ENCODE measurements around the gene FAM135A. TPM values are rescaled to one million over a fixed set of nuclear protein-coding genes. Genes with fewer than 3 reads are reported as not detected.

The FAM135A gene
- total and polyA plus RNA-seq, 2 experiments from 2014 or later, result 35.2 to 68.7 TPM

GRCh38 chr6:70375166-70375565 lies 38.1 kb upstream of the FAM135A start (continued):
- no peak for TF ChIP-seq ZNF462 (CRISPR knock-in tag; IDR thresholded peaks at IDR 0.05)

- Mint-ChIP-seq H3K4me3 (no peak overlapping the region), H3K4me1 (peaks cover 5% of the 10 kb centered on the region; the same call in 2 of the 3 replicates), H3K36me3 (ENCODE audit: low read depth) (no peaks in the 10 kb centered on the region), H3K27me3 (ENCODE audit: insufficient read depth, low read depth, poor library complexity) (peaks cover 2% of the 10 kb centered on the region), H3K27ac (no peak overlapping the region), H3K9me3 (no peaks in the 10 kb centered on the region)
- H3K36me3 ChIP-seq (ENCODE audit: insufficient read depth), result no peaks in the 10 kb centered on the region
- no peak overlapping the region for H3K4me2 ChIP-seq
- no peaks in the 10 kb centered on the region for H4K20me1 ChIP-seq (replicated peaks; ENCODE audit: insufficient read depth)
- TF ChIP-seq ZNF462 (CRISPR knock-in tag; IDR thresholded peaks at IDR 0.05) (no peak), CTCF (conservative IDR thresholded peaks at IDR 0.05; ENCODE audit: low read depth in 2 of 2) (peak; percentile 68 to 73)
- H3K9me2 ChIP-seq (ENCODE audit: insufficient read depth), result no peaks in the 10 kb centered on the region
- no peak overlapping the region for H3K27ac ChIP-seq (ENCODE audit: low read depth)
- no peaks in the 10 kb centered on the region for H3K27me3 ChIP-seq (ENCODE audit: insufficient read depth)
- H3K4me3 ChIP-seq, result no peak overlapping the region
- H3K4me1 ChIP-seq (ENCODE audit: insufficient read depth), result no peaks in the 10 kb centered on the region
- peak overlapping the region; percentile 54; the same call in 1 of the 2 replicates for H2AFZ ChIP-seq
- no peaks in the 10 kb centered on the region for H3F3A ChIP-seq (replicated peaks; ENCODE audit: low read depth)
- ATAC-seq, result peak; percentile 61
- no peaks in the 10 kb centered on the region for H3K79me2 ChIP-seq (replicated peaks; ENCODE audit: insufficient read depth)
- peak; percentile 74 for DNase-seq (ENCODE audit: low spot score)
These were observed 37.4 kb upstream of the FAM135A start for GRCh38 chr6:70375882-70376281.
